ENCODE measurements around the gene ABHD14A.
A peak's percentile ranks its signal among the peaks of the same experiment; 100 is the strongest.
"Not testable (repeated sequence)": the region's sequence is repeated elsewhere in the genome, so short reads cannot be mapped to it uniquely, and the experiment has no call there.

The ABHD14A gene

DNA sequence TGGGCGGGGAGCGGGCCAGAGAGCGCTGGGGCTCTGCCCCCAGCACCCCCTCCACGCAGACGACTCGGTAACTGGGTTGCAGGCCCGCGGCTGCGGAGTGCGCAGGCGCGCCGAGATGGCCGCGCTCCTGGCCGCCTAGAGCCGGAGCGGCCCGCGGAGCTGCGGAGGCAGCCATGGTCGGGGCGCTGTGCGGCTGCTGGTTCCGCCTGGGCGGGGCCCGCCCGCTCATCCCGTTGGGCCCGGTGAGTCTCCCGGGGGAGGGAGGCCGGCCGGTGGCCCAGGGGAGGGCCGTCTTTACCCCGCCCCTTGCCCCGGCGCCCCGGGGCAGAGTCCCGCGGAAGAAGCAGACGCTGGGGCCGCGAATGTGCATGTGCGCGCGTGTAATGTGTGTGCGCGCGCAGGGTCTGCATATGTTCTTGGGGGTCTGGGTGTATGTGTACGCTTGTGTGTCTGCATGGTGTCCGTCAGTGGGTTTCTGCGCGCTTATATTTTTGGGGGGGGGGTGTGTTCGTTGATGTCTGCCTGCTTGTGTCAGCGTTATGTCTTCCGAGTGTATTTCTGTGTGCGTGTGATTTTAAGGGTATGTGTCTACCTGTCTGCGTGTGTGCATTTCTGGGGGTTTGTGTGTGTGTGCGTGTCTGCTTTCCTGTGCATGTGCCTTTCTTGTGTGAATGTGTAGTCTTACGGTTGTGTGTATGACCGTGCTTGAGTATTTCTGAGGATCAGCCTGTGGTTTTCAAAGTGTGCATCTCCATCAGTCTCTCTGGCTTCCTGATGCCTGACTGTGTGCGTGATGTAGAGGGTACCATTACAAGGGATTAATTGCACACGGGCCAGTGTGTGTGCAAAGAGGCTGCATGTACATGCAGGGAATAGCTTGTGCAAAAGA, at the start of gene ABHD14A:
Gene ABHD14A (plus strand): TSS at position 102 of the 889 bp plus-strand sequence. CDS start 72 bp downstream, at position 174.
- in situ Hi-C loops (cut with MboI; ENCODE audit: low sequenced_read_pairs) = no loop called here
- Histone ChIP-seq H3K27me3 (ENCODE audit: low read depth) (no peaks in the 10 kb centered on the region), H3K4me3 (peak within 1 kb of the TSS; percentile 63), H3K9me3 (no peaks in the 10 kb centered on the region), H3K4me1 (peaks cover 18% of the 10 kb centered on the region), H3K36me3 (replicated peaks) (peaks cover 8% of the 10 kb centered on the region; the same call in 1 of the 2 replicates)
- DNase-seq (ENCODE audit: low spot score in 2 of 2) = peak in 1 of 2 experiments; percentile 78

GRCh38 chr3:51927061-51927977, 47.5 kb upstream of the ABHD14A start:
- H3K27me3 ChIP-seq (ENCODE audit: low read depth) = peaks cover under 1% of the 10 kb centered on the region; the same call in 1 of the 2 replicates
- in situ Hi-C loops (cut with MboI; ENCODE audit: low sequenced_read_pairs) = no loop called here
- no peak overlapping the region for H3K4me3 ChIP-seq
- no peak for DNase-seq (ENCODE audit: low spot score in 2 of 2)
- no peaks in the 10 kb centered on the region for H3K9me3 ChIP-seq
- peaks cover 4% of the 10 kb centered on the region for H3K36me3 ChIP-seq (replicated peaks)
- H3K4me1 ChIP-seq = no peaks in the 10 kb centered on the region

DNA sequence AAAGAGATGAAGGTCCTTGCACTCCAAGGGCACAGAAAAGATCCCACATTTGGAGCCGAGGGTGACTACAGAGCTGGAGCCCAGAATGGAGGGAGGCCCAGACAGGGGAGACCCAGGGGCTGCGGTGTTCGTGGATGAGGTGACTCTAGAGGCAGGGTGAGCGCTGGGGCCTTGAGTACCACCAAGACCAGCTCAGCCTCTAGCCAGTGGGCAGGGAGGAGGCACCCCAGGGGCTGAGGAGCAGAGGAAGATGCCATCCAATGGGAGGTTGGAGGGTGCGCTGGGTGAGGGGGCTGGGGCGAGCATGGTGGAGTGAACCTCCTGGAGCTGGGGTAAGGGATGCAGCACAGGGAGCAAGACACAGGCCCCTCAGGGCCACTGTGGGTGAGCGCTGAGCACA, 46.4 kb upstream of the ABHD14A start:
- Histone ChIP-seq H3K27me3 (ENCODE audit: low read depth) (no peaks in the 10 kb centered on the region), H3K36me3 (replicated peaks) (peaks cover 11% of the 10 kb centered on the region), H3K9me3 (no peaks in the 10 kb centered on the region), H3K4me1 (no peaks in the 10 kb centered on the region), H3K4me3 (no peak overlapping the region)
- no peak for DNase-seq (ENCODE audit: low spot score in 2 of 2)
- in situ Hi-C loops (cut with MboI; ENCODE audit: low sequenced_read_pairs) = no loop called here

DNA sequence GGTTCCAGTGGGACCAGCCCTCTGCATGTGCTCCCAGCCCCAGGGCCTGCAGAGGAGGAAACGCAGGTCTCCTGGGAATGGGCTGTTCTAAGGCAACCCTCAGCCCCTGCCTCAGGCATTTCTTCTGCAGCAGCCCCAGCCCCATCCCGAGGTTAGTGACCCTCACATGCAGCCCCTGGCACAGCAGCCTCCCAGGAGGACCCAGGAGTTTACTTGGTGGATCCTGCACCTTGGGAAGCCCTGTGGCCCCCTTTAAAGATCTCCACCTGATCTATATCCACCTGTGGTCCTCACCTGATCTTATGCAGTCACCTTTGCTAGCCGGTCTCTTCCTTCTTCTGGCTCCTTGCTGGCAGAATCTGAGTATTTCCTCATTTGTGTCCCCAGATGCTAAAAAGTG, 45.9 kb upstream of the ABHD14A start:
- peaks cover 16% of the 10 kb centered on the region for H3K36me3 ChIP-seq (replicated peaks)
- H3K9me3 ChIP-seq; in situ Hi-C loops (cut with MboI; ENCODE audit: low sequenced_read_pairs); H3K4me3 ChIP-seq; DNase-seq (ENCODE audit: low spot score in 2 of 2); H3K4me1 ChIP-seq; H3K27me3 ChIP-seq (ENCODE audit: low read depth): not testable (repeated sequence)

GRCh38 chr3:51929420-51930003, 45.4 kb upstream of the ABHD14A start:
- in situ Hi-C loops (cut with MboI; ENCODE audit: low sequenced_read_pairs) = no loop called here
- Histone ChIP-seq H3K4me1 (no peaks in the 10 kb centered on the region), H3K36me3 (replicated peaks) (peaks cover 22% of the 10 kb centered on the region), H3K4me3 (no peak overlapping the region), H3K9me3 (no peaks in the 10 kb centered on the region), H3K27me3 (ENCODE audit: low read depth) (no peaks in the 10 kb centered on the region)
- DNase-seq (ENCODE audit: low spot score in 2 of 2) = peak in 1 of 2 experiments; percentile 40

- in situ Hi-C loops (cut with MboI; ENCODE audit: low sequenced_read_pairs) = no loop called here
- no peak overlapping the region for H3K4me3 ChIP-seq
- H3K9me3 ChIP-seq = no peaks in the 10 kb centered on the region
- peaks cover 31% of the 10 kb centered on the region for H3K36me3 ChIP-seq (replicated peaks)
- H3K27me3 ChIP-seq (ENCODE audit: low read depth) = no peaks in the 10 kb centered on the region
- no peaks in the 10 kb centered on the region for H3K4me1 ChIP-seq
- DNase-seq (ENCODE audit: low spot score in 2 of 2) = no peak
These were observed 44.4 kb upstream of the ABHD14A start for GRCh38 chr3:51930439-51930838.

- in situ Hi-C loops (cut with MboI; ENCODE audit: low sequenced_read_pairs) = no loop called here
- Histone ChIP-seq H3K36me3 (replicated peaks) (peaks cover 44% of the 10 kb centered on the region), H3K4me3 (no peak overlapping the region), H3K9me3 (no peaks in the 10 kb centered on the region), H3K4me1 (no peaks in the 10 kb centered on the region), H3K27me3 (ENCODE audit: low read depth) (no peaks in the 10 kb centered on the region)
- DNase-seq (ENCODE audit: low spot score in 2 of 2) = no peak
These were observed 43.1 kb upstream of the ABHD14A start for GRCh38 chr3:51931756-51932155.

DNA sequence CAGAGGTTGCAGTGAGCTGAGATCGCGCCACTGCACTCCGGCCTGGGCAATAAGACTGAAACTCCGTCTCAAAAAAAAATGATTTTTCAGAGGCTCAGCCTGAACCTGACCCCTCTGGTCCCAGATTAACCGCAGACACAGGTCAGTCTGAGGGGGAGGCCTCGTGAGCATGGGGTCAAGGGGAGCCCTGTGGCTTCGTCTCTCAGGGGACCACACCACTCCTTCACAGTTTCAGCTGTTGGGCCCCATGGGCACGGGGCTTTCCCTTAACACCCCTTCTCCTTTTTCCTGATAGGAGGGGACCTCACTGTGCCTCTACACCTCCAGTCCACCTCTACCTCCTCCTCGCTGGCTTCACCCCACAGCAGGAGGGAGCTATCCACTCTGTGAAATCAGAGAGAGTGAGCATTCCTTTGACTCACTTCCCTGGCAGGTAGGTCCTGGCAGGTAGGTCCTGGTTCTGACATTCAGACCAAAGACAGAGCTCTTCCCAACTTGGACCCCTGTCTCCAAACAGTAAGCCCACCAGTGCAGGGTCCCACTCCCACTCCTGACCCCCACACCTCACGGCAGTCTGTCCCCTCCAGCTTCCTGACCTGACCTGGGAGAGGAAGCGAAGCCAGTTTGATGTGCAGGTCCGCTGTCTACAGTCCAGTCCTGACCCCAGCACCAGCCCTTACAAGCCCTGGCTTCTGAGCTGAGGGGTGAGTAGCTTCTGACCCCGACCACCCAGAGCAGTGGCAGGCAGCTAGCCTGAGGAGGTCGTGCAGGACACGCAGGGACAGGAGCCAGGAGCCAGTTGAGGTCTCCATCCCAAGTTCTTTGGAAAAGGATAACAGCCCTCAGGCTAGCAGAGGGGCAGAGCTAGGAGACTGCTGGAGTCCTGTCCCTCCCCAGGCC, 42.1 kb upstream of the ABHD14A start:
- in situ Hi-C loops (cut with MboI; ENCODE audit: low sequenced_read_pairs) = no loop called here
- Histone ChIP-seq H3K36me3 (replicated peaks) (peaks cover 54% of the 10 kb centered on the region), H3K4me1 (no peaks in the 10 kb centered on the region), H3K27me3 (ENCODE audit: low read depth) (no peaks in the 10 kb centered on the region), H3K4me3 (no peak overlapping the region), H3K9me3 (no peaks in the 10 kb centered on the region)
- no peak for DNase-seq (ENCODE audit: low spot score in 2 of 2)

- H3K27me3 ChIP-seq (ENCODE audit: low read depth) = no peaks in the 10 kb centered on the region
- H3K4me3 ChIP-seq = no peak overlapping the region
These were observed 41.3 kb upstream of the ABHD14A start for GRCh38 chr3:51933471-51934138.

GRCh38 chr3:51934139-51934850, 40.6 kb upstream of the ABHD14A start:
- no peaks in the 10 kb centered on the region for H3K9me3 ChIP-seq
- in situ Hi-C loops (cut with MboI; ENCODE audit: low sequenced_read_pairs) = no loop called here
- H3K4me3 ChIP-seq = no peak overlapping the region
- no peaks in the 10 kb centered on the region; the same call in 1 of the 2 replicates for H3K4me1 ChIP-seq
- DNase-seq (ENCODE audit: low spot score in 2 of 2) = no peak
- no peaks in the 10 kb centered on the region for H3K27me3 ChIP-seq (ENCODE audit: low read depth)
- peaks cover 67% of the 10 kb centered on the region for H3K36me3 ChIP-seq (replicated peaks)

More at GRCh38 chr3:51933471-51934138, 41.3 kb upstream of the ABHD14A start:
- in situ Hi-C loops (cut with MboI; ENCODE audit: low sequenced_read_pairs) = no loop called here
- DNase-seq (ENCODE audit: low spot score in 2 of 2) = no peak
- peaks cover 60% of the 10 kb centered on the region for H3K36me3 ChIP-seq (replicated peaks)
- no peaks in the 10 kb centered on the region for H3K4me1 ChIP-seq
- H3K9me3 ChIP-seq = no peaks in the 10 kb centered on the region

DNA sequence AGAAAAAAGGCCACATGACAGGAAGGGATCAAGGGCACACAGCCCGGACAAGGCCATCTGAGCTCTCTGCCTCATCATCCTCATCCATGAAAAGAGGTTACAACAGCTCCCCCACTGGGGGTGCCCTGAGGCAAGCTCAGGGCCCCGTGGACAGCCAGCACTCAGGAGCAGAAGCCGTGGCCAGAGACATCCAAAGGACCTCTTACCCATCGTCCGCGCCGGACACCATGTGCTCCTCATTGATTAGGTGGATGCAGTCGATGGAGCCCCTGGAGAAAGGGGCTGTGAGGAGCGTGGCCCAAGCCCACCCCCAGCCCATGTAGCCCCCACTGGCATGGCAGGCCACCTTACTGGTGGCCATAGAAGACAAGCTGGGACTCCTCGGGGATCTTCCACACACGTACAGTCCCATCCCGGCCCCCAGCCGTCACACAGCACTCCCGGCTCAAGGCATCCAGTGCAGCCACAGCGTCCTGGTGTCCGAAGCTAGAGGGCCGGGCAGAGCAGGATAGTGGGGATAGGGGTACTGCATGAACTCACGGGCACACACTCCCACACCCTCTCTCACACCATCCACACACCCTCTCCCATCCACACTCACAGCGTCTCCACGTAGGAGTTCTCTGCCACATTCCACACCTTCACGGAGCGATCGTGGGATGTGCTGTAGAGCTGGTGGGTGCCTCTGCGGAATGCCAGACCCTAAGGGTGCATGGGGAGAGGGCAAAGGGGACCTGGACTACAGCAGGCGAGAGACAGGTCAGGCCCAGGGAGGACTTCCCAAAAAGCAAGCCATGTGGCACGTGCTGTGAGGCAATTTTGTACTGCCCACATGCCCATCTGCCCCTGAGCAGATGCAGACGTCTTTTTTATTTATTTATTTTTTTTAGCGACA, 39.6 kb upstream of the ABHD14A start:
- H3K9me3 ChIP-seq = no peaks in the 10 kb centered on the region
- in situ Hi-C loops (cut with MboI; ENCODE audit: low sequenced_read_pairs) = no loop called here
- no peaks in the 10 kb centered on the region for H3K27me3 ChIP-seq (ENCODE audit: low read depth)
- no peak for DNase-seq (ENCODE audit: low spot score in 2 of 2)
- no peak overlapping the region for H3K4me3 ChIP-seq
- peaks cover 67% of the 10 kb centered on the region for H3K36me3 ChIP-seq (replicated peaks)
- H3K4me1 ChIP-seq = no peaks in the 10 kb centered on the region; the same call in none of the 2 replicates
